ENCODE results near the gene SUCLG2. TPM values are rescaled to one million over a fixed set of nuclear protein-coding genes. Genes with fewer than 3 reads are reported as not detected.

SUCLG2 gene
- total and polyA plus RNA-seq, 9 of the 15 experiments (the other 6 are each of a cell fraction or from before 2014, with no cell fraction given), result 10.1 to 41.4 (median 29.0) TPM

DNA sequence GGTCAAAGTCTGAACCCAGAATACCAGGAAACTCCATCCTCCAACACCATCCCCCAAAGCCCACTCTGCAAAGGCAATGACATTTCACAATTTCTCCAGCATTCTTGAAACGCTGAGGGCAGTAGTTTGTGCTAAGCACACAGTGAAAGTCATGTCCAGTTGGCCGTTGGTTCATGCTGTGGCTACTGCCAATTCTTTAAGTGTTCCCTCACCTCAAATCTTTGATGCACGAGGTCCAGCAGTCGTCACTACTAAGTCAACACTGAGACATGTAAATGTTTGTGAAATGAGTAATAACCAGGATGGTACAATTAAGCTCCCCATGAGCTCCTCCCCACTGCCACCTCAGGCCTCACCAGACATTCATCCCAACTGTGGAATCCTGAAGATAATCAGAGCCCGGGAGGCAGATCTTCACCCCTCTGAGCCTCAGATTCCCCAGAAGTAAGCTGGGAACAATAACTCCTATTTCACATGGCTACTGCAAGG, 7.0 kb downstream of the SUCLG2 start:
- ATAC-seq (no peak), DNase-seq (ENCODE audit: extremely low read depth in 1 of 4, low spot score in 3 of 4) (no peak), FAIRE-seq (no peak)
- Histone ChIP-seq H3K9me3 (replicated peaks; ENCODE audit: control insufficient read depth, insufficient read depth, low read depth, low read length) (no peaks in the 10 kb centered on the region), H2AFZ (ENCODE audit: low read depth, low read length) (no peak overlapping the region), H3K27me3 (ENCODE audit: control insufficient read depth in 2 of 2, insufficient read depth in 2 of 2, low read length in 2 of 2) (no peaks in the 10 kb centered on the region), H3K4me1 (replicated peaks in 1 of 2; ENCODE audit: control insufficient read depth in 2 of 2, insufficient read depth in 2 of 2, low read length in 2 of 2) (peaks cover 0 to 14% of the 10 kb centered on the region in 2 experiments; a peak in 2 of 5 replicates), H3K4me2 (ENCODE audit: insufficient read depth, low read length) (no peak overlapping the region), H3K9ac (ENCODE audit: insufficient read depth in 1 of 2, low read depth in 2 of 2, low read length in 2 of 2) (no peak overlapping the region), H4K20me1 (replicated peaks; ENCODE audit: control insufficient read depth, insufficient read depth, low read length) (no peaks in the 10 kb centered on the region), H3K36me3 (ENCODE audit: control insufficient read depth, insufficient read depth, low read length) (peaks cover 8% of the 10 kb centered on the region; the same call in 2 of the 3 replicates), H3K79me2 (ENCODE audit: control insufficient read depth, insufficient read depth, low read length) (peaks cover 33% of the 10 kb centered on the region), H3K4me3 (no peak overlapping the region), H3K9me1 (ENCODE audit: control insufficient read depth, insufficient read depth, low read length) (no peaks in the 10 kb centered on the region), H3K27ac (ENCODE audit: extremely low read depth, low read depth, low read length) (no peak overlapping the region)
- TF ChIP-seq ESRRA (IDR thresholded peaks at IDR 0.05; ENCODE audit: borderline replicate concordance, low read depth) (no peak), FOSL1 (tag; conservative IDR thresholded peaks at IDR 0.05) (peak; percentile 47), ZNF75A (CRISPR knock-in tag; IDR thresholded peaks at IDR 0.05) (no peak), CREM (IDR thresholded peaks at IDR 0.05; ENCODE audit: low read depth) (no peak)
- in situ Hi-C loops (cut with MboI), result no loop called here
- intact Hi-C loops (cut with micrococcal nuclease), result no loop called here
- BruUV-seq (replicated peaks), result no TSS peak
- CTCF ChIA-PET (ENCODE audit: low intra/inter-chr PET ratio), result no interaction called here
- 79% methylated on average over 5 of the region's 5 CpGs for WGBS (ENCODE audit: insufficient coverage, low coverage, missing lambda C conversion rate)
- POLR2A ChIA-PET, result no interaction called here

GRCh38 chr3:67646586-67647234, 7.7 kb downstream of the SUCLG2 start:
- FAIRE-seq, result no peak
- H3K79me2 ChIP-seq (ENCODE audit: control insufficient read depth, insufficient read depth, low read length), result peaks cover 32% of the 10 kb centered on the region
- ATAC-seq, result no peak

More at GRCh38 chr3:67646586-67647234, 7.7 kb downstream of the SUCLG2 start:
- intact Hi-C loops (cut with micrococcal nuclease) (no loop called here), in situ Hi-C loops (cut with MboI) (no loop called here)
- no peaks in the 10 kb centered on the region for H3K9me1 ChIP-seq (ENCODE audit: control insufficient read depth, insufficient read depth, low read length)
- POLR2A ChIA-PET, result no interaction called here
- H3K4me1 ChIP-seq (replicated peaks in 1 of 2; ENCODE audit: control insufficient read depth in 2 of 2, insufficient read depth in 2 of 2, low read length in 2 of 2), result peaks cover 0 to 14% of the 10 kb centered on the region in 2 experiments; a peak in 2 of 5 replicates
- H3K27ac ChIP-seq (ENCODE audit: extremely low read depth, low read depth, low read length), result no peak overlapping the region
- no peaks in the 10 kb centered on the region for H3K9me3 ChIP-seq (replicated peaks; ENCODE audit: control insufficient read depth, insufficient read depth, low read depth, low read length)
- no peak for DNase-seq (ENCODE audit: extremely low read depth in 1 of 4, low spot score in 3 of 4)
- H3K4me3 ChIP-seq, result no peak overlapping the region
- CTCF ChIA-PET (ENCODE audit: low intra/inter-chr PET ratio), result no interaction called here
- no peak overlapping the region for H3K9ac ChIP-seq (ENCODE audit: insufficient read depth in 1 of 2, low read depth in 2 of 2, low read length in 2 of 2)
- 92% methylated on average over 8 of the region's 8 CpGs for WGBS (ENCODE audit: insufficient coverage, low coverage, missing lambda C conversion rate)
- no peaks in the 10 kb centered on the region for H4K20me1 ChIP-seq (replicated peaks; ENCODE audit: control insufficient read depth, insufficient read depth, low read length)
- BruUV-seq (replicated peaks), result no TSS peak
- peaks cover 8% of the 10 kb centered on the region; the same call in 1 of the 3 replicates for H3K36me3 ChIP-seq (ENCODE audit: control insufficient read depth, insufficient read depth, low read length)
- H3K4me2 ChIP-seq (ENCODE audit: insufficient read depth, low read length), result no peak overlapping the region
- H3K27me3 ChIP-seq (ENCODE audit: control insufficient read depth in 2 of 2, insufficient read depth in 2 of 2, low read length in 2 of 2), result no peaks in the 10 kb centered on the region
- TF ChIP-seq RUNX1 (IDR thresholded peaks at IDR 0.05; ENCODE audit: low read depth), result no peak
- no peak for TF ChIP-seq BCL6 (CRISPR knock-in tag; IDR thresholded peaks at IDR 0.05)
- TF ChIP-seq, protein P1, sequence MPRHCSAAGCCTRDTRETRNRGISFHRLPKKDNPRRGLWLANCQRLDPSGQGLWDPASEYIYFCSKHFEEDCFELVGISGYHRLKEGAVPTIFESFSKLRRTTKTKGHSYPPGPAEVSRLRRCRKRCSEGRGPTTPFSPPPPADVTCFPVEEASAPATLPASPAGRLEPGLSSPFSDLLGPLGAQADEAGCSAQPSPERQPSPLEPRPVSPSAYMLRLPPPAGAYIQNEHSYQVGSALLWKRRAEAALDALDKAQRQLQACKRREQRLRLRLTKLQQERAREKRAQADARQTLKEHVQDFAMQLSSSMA (CRISPR knock-in tag; IDR thresholded peaks at IDR 0.05), result no peak
- no peak overlapping the region for H2AFZ ChIP-seq (ENCODE audit: low read depth, low read length)

All from K562 (cell line).